ENCODE data around the gene ANKRD40.

The ANKRD40 gene

GRCh38 chr17:50656509-50656908 lies 51.2 kb downstream of the ANKRD40 start:
- in situ Hi-C loops (cut with HindIII; ENCODE audit: low sequenced_read_pairs), result no loop called here

- in situ Hi-C loops (cut with HindIII; ENCODE audit: low sequenced_read_pairs), result no loop called here
These were observed 54.0 kb downstream of the ANKRD40 start for GRCh38 chr17:50653738-50654137.

- in situ Hi-C loops (cut with HindIII; ENCODE audit: low sequenced_read_pairs), result no loop called here
These were observed 56.1 kb downstream of the ANKRD40 start for GRCh38 chr17:50651661-50652060.

- in situ Hi-C loops (cut with HindIII; ENCODE audit: low sequenced_read_pairs), result no loop called here
These were observed 58.4 kb downstream of the ANKRD40 start for GRCh38 chr17:50649042-50649908.

GRCh38 chr17:50647187-50647586 lies 60.5 kb downstream of the ANKRD40 start:
- in situ Hi-C loops (cut with HindIII; ENCODE audit: low sequenced_read_pairs), result no loop called here

- in situ Hi-C loops (cut with HindIII; ENCODE audit: low sequenced_read_pairs), result no loop called here
These were observed 61.7 kb downstream of the ANKRD40 start for GRCh38 chr17:50645748-50646682.

All from endothelial cell of hepatic sinusoid (primary cell).